NCI-H774 (cell line): Measurements from ENCODE around the gene KSR2.
"Not testable (repeated sequence)": the region's sequence is repeated elsewhere in the genome, so short reads cannot be mapped to it uniquely, and the experiment has no call there.

Experiments used
- DNase-seq: peaks from one replicate; lab custom pipeline; 2025; lab: John Stamatoyannopoulos, UW

Gene KSR2

DNA sequence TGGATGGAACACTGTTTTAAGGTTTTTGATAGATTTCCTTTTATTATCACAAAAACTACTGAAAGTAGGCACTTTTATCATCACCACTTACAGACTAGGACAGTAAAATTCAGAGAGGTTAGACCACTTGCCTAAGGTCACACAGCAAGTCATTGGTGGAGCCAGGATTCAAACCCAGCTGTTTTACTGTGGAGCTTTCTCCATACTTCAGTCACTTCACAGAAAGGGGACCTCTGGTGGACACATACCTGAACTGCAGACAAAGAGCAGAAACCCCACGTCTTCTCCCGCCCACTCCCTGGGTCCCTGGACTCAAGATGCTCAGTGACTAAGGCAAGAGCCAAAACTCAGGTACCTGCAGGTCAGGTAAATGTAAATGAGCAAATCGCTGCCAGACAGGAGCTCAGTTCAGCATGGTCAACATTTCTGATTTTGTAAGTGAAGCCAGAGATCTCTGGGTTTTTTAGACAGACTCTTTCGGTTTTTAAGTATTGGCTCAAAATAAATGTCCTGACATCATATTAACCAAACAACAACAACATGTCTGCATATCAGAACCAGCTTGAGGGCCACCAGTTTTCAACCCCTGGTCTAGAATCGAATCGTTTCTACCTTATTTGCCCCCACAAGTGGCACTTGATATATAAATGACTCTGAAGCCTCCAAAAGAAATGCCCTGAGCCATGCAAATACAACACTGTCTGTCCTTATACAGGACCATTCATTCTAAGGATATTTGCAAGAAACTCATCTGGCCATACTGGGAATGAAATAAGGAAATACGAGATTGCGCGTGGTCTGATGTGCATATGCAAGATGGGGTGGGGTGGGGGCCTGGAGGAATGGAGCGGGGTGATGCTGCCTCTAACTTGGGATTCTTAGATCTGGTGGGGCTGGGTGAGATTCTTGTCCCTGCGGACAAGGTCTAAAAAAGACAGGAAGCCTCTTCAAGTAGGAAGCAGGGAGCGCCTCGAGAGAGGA, 110.9 kb downstream of the KSR2 start:
- DNase-seq = peak; percentile 6

DNA sequence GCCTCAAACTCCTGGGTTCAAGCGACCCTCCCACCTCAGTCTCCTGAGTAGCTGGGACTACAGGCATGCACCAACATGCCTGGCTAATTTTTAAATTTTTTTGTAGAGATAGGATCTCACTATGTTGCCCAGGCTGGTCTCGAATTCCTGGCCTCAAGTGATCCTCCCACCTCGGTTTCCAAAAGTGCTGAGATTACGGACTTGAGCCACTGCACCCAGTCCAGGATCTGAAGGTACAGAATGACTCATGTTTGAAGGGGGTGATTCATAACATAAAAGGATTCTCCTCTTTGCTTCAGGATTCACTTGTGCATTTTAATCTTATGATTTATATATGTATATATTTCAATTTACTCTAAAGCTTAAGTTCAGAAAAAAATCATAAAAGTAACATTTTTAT, 111.7 kb downstream of the KSR2 start:
- not testable (repeated sequence) for DNase-seq

DNA sequence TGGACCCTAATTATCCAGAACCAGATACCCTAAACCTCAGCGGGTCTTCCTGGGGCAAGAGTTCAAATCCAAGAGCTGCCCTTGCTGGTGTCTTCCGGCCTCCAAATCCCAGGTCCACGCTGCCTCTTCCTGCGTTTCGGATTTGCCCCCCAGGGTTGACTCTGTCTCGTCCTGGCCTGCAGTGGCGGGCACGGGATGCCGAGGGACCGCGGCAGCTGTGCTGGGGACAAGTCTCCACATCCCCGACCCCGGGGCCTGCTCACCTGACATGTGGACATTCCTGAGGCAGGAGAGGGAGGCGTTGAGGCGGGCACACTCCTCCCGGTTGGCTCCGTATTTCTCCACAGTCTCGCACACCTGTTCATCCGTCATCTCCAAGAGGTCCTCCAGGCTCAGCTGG, 113.6 kb downstream of the KSR2 start:
- DNase-seq = no peak

DNA sequence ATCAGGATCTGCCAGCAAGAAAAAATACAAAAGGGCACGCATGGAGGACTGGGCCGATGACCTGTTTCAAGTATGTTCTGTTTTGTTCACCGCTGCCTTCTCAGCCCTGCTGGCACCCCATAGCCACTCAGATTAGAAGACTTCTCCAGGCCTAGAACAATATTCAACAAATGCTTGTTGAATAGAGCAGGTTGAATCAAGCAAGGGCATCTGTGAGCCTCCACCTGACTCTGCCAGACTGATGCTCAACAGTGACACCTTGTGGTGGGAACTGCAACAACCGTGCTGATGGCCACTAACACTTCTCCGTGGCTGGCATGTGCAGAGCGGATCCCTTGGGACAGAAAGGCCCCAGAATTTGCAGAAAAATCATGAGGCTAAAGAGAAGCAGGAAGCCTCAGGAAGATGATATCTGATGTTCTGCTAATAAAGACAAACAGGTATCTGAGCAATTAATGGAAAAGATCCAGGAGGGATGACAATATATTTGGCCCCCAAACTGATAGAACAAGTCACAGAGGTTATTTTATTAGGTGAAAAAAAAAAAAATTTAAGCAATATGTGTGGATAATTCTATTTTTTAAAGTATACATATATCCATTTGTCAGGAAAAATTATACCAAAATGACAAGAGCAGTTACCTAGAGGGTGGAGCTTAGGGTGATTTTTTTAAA, 114.3 kb downstream of the KSR2 start:
- DNase-seq = peak; percentile 30

DNA sequence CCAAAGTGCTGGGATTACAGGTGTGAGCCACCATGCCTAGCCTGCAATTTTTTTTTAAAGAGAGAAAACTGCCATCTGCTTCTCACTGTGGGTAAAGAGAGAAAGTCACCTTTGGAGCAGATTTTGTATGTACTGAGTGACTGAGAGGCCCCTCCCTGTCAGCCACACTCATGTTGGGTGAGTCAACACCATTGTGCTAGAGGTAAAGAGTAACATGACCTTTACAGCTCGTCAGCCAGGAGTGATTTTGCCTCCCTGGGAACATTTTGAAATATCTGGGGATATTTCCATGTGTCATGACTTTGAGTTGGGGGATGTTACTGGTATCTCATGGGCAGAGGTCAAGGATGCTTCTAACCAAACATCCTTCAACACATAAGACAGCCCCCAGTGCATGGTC, 115.2 kb downstream of the KSR2 start:
- peak; percentile 21 for DNase-seq

DNA sequence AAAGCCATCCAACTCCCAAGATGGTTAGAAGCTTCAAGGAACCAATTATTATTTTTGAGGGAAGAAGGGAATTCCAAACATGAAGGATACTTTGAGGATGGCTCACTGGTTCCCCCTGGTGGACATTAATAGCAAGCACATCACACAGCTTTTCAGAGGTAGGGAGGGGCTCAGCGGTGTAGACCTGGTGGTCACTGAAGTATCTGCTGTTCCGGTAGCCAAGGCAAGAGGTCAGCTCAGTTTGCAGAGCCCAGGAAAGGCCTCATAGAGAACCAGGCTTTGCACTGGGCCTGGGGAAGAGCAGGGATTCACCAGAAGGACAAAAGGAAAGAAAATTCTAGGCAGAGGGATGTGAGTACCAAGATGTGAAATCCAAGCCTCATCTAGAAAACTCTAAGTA, 118.7 kb downstream of the KSR2 start:
- peak; percentile 23 for DNase-seq

DNA sequence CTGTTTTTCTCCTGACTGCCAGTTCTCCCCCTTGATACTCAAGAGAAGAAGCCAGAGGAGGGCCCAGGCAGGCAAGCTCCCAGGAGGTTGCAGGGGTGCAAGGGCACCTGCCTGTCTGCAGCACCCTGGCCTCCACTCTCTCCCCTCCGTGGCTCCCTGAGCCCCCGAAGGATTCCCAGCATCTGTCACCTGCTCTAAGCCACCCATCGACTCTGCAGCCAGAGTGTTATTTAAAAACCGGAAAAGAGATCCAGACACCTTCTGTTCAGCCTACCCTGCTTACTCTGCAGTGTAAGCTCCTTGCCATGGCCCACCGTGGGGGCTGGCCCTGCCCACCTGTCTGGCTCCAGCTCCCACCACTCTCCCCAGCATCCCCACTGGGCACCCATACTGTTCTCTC, 121.4 kb downstream of the KSR2 start:
- DNase-seq = no peak

DNA sequence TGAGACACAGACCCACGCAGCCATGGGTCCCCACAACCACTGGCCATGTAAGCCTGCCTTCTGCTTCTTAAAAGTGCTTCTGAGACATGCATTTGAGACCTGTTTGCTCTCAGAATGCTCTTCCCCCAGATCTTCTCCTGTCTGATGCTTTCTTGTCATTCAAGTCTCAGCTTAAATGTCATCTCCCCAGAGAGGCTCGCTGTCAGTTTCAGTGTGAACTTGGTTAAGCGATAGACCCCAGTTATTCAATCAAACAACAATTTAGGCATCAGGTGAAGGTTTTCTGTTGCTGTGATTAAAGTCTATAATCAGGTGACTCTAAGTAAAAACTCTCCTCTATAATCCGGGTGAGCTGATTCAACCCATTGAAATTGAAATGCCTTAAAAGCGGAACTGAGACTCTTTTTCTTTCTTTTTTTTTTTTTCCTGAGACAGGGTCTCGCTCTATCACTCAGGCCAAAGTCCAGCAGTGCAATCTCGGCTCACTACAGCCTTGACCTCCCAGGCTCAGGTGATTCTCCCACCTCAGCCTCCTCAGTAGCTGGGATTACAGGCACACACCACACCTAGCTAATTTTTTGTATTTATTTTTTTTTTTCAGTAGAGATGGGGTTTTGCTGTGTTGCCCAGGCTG, 123.4 kb downstream of the KSR2 start:
- no peak for DNase-seq

DNA sequence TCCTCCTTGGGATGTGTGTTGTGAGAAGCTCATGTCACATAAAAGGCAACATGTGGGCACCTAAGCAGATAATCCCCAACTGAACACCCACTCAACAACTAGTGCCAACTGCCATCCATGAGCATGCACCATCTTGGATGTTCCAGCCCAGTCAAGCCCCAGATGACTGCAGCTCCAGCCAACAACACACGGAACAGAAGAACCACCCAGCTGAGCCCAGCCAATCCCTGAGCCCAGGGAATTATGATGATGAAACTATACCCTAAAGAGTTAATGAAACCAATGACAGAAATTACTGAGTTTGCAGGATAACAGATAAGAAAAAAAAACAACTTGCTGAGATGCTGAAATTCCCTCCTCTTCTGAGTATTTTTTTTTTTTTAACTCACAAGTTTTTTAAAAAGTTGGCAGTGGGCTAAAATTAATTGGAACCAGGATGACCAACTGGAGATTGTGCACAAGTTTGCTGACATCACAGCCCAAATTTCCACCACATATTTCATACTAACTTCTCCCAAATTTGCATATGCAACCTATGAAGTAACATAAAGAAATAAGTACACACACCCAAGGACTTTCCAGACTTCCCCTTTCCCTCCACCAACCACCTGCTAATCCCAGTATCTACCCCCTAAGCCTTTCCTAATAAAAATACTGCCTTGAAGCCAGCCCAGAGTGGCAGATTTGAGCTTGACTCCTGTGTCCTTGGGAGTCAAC, 124.5 kb downstream of the KSR2 start:
- no peak for DNase-seq

DNA sequence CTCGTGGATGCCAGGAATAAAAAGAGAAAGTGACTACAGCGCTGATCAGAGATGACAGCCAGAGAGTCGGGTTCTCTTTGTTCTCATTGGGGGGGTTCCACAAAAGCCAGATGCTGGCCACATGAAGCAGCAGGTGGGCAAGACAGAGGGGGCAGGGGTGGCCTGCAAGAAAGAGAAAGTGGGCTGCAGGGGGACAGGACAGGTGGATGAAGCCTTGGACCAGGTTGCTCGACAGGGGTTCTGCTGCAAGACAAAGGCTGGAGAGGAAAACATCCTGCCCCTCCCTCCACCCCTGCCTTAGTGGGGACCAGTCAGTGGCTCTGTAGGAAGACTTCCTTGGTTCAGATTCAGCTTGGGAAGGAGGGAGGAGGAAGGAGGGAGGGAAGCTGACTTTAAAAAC, 126.2 kb downstream of the KSR2 start:
- no peak for DNase-seq

DNA sequence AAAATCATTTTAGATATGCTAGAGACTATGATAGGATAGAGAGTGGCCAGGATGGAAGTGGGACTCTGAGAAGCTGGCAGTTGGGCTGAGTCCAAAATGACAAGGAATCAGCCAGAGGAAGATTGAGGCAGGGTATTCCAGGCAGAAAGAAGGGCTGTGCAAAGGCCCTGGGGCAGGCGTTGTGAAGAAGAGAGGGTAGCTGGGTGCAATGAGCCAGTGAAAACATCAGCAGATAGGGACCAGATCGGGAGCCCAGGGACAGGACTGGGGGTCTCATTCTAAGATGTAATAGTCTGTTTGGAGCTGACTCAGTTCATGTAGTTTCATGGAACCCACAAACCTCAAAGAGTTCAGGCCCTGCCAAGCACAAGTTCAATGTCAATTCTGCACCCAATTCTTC, 126.6 kb downstream of the KSR2 start:
- DNase-seq = no peak

DNA sequence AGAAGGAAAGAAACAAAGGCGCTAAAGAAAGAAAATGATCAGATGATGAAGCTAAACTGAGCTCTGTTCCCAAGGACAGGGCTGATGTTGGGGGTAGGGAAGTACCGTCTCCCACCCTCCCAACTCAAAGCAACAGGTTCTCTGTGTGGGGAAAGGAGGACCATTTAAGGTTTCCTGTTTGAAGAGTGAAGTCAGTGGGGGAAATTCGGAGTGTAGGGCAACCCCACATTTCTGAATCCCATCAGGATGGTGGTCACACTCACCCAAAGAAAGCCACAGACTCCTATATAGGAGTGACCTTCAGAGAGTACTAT, 131.1 kb downstream of the KSR2 start:
- DNase-seq = no peak

DNA sequence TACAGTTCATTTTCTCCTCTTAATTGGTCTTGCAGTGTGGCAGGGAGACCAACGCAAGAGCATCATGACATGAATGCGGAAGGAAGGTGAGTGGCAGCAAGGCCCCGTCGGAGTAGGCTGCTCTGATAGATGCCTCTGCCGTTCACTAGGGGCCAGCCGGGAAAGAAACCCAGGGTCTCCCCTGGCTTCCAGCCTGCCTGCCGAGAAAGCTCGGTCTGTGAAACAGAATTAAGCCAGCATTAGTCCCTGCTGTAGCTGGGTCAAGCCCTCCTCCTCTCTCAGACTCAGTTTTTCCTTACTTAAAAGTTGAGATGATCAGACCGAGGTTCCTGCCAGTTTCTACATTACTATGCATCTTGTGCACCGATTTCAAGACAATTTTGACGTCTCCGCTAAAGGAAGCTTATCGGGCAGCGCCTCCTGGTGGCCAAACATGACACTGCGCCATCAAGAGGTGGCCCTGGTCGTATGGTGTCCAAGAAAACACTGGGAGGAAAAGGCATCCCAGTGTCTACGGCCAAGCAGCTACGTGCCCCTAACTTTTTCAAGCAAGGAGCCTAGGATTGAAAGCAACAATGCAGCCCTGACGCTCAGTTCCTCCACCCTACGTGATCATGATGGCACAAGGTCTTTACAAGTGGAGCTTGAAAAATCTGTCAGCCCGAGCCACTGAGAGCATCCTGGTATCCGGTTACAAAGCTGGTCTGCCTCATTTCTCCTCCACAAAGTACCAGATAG, 131.6 kb downstream of the KSR2 start:
- DNase-seq = peak; percentile 50

DNA sequence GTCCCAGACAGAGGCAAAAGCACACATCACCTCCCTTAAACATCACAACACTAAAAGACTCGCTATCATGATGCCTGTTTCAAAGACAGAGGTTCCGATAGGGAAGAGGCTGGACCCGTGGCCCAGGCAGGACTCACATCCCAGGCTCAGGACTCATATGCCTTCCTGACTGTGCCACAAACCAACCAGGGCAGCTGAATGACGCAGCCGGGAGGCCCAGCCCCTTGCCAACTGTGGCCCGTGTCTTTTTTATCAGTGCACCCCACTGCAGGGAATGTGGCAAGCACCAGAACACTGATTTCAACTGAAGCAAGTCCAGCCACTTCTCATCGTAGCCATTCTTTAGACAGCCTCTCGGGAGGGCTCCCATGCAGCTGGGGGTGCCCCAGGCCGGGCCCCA, 132.3 kb downstream of the KSR2 start:
- no peak for DNase-seq

DNA sequence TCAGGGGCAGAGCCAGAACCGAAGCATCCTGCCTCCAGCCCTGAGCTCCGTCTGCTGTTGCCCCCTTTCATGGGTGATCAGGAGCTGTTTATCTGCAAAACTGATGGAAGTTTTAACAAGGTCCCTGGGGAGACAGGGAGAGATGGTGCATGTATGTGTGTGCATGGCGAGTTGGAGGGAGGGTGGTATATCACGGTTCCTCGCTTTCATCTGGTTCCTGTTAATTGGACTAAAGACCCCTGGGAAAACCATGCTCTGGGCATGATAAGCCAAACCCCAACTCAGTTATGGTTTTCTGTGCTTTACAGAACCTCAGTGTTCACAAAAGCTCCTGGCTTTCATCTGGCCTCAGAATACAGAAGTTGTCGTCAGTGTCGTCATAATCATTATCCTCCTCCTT, 133.6 kb downstream of the KSR2 start:
- no peak for DNase-seq

DNA sequence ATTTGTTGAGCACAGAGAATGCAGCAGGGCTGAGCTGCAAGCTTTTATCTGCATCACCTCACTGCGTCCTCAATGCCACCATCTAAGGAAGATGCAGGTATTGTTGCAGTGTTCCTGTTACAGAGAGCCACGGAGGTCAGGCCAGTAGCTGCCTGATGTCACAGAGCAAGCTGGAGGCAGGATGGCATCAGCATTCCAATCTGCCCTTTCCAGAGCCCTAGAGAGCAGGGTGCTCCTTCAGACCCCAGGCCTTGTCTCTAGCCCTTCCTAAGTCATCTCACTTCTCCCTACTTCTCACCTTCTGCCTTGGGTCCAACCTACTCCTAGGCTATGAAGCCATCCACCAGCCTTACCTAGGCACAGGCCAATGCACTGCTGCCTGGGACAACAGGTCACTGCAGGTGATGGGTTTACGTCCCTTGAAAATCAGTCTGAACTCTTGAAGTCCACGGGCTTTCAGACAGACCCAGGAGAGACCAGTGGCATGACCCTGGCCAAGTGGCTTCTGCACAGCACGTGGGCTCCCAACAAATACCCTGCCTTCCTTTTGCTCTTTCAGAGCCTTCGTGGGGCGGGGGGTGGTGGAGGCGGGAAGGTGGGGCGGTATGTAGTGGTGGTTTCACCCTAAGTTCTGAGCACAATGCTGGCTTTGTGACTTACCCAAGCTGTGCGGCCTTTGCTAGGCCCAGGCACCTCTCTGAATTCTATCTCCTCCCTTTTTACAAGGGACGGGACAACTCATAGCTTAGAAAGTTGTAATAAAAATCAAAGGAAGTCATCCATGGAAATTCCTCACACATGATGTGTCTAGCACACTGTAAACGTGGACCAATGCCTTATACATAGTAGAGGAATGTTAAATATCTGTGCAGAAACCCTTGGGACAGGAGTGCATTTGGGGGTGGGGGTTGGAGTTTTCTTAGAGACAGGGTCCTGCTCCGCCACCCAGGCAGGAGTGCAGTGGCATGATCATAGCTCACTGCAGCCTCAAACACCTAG, 136.0 kb downstream of the KSR2 start:
- DNase-seq = no peak

DNA sequence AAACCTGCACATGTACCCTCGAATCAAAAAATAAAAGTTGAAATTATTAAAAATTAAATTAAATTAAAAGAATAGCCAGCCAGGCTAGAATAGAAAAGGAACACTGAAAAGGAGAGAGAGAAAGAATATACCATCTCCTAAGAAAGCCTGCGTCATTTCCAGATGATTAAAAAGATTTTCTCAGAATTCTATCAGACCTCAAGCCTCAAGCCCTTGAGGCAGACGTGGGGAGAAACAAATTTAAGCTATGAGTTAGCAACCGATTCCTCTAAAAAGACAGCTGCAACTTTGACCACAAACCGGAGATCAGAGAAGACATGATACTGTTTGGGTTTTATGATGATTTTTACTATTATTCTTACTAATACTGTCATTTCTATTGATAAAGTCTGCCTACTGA, 138.3 kb downstream of the KSR2 start:
- DNase-seq = no peak

DNA sequence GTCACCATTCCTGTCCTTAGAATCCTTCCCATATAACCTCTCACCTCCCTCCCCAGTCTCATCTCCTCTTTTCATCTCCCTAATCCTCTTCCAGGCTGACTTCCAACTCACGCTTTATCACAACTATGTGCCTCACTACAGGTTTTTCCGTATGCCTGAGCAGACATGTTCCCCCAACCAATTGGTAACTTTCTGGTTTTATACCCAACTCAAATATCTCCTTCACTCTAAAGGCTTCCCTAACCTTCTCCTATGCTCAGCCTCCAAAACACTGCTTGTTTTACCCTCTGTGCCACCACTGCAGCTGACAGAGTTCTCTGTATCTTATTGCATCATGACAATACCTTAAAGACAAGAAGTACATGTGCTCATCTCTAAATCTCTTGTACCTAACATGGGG, 139.7 kb downstream of the KSR2 start:
- no peak for DNase-seq

DNA sequence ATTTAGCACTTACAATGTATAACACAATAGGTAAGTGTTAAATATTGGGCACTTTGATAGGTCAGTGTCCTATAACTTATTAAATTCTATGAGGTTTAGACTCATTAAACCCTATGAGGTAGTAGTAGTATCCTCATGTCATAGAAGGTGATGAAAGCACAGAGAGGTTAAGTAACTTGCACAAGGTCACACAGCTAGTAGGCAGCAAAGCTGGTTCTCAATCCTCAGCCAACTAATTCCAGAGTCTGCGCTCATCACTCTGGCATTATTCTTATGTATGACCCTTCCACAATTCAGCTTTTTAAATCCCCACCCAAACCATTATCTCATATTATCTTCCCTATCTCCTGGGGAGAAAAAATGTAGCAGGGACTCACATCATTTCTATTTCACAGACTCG, 141.1 kb downstream of the KSR2 start:
- DNase-seq = no peak

DNA sequence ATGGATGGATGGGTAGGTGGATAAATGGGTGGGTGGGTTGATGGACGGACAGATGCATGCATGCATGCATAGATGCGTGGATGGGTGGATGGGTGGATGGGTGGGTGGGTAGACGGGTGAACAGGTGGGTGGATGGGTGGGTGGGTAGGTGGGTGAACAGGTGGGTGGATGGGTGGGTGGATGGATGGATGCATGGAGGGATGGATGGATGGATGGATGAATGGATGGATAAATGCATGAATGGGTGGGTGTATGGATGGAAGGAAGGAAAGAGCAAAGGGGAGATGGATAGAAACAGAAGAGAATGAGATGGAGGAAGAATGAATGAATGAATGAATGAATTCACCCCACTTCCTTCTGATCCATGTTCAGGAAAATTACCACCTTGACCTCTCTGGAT, 143.0 kb downstream of the KSR2 start:
- no peak for DNase-seq
